ENCODE results near the gene RANBP9.

Gene RANBP9

GRCh38 chr6:13577926-13578325, 133.7 kb downstream of the RANBP9 start:
- no peak overlapping the region for H3K4me3 ChIP-seq (ENCODE audit: low read length)
- no peak for DNase-seq (ENCODE audit: low read depth, low spot score)

GRCh38 chr6:13576017-13576416, 135.6 kb downstream of the RANBP9 start:
- no peak overlapping the region for H3K4me3 ChIP-seq (ENCODE audit: low read length)
- DNase-seq (ENCODE audit: low read depth, low spot score), result no peak

GRCh38 chr6:13575377-13575775, 136.3 kb downstream of the RANBP9 start:
- no peak for DNase-seq (ENCODE audit: low read depth, low spot score)
- peak overlapping the region; percentile 83 for H3K4me3 ChIP-seq (ENCODE audit: low read length)

GRCh38 chr6:13574571-13575376, 136.9 kb downstream of the RANBP9 start, which contains the start of gene SIRT5:
SIRT5 (plus strand) TSS chr6:13574601; CDS start chr6:13584111, 9,510 bp downstream.
- peak within 1 kb of the TSS; percentile 83 for H3K4me3 ChIP-seq (ENCODE audit: low read length)
- DNase-seq (ENCODE audit: low read depth, low spot score), result peak; percentile 82

GRCh38 chr6:13574149-13574570, 137.5 kb downstream of the RANBP9 start:
- DNase-seq (ENCODE audit: low read depth, low spot score), result peak; percentile 93
- H3K4me3 ChIP-seq (ENCODE audit: low read length), result peak overlapping the region; percentile 83

GRCh38 chr6:13573669-13574110, 137.9 kb downstream of the RANBP9 start:
- peak overlapping the region; percentile 83 for H3K4me3 ChIP-seq (ENCODE audit: low read length)
- no peak for DNase-seq (ENCODE audit: low read depth, low spot score)

GRCh38 chr6:13572951-13573654, 138.5 kb downstream of the RANBP9 start:
- no peak for DNase-seq (ENCODE audit: low read depth, low spot score)
- H3K4me3 ChIP-seq (ENCODE audit: low read length), result peak overlapping the region; percentile 83

- no peak overlapping the region for H3K4me3 ChIP-seq (ENCODE audit: low read length)
- DNase-seq (ENCODE audit: low read depth, low spot score), result no peak
Observed at GRCh38 chr6:13572240-13572639, 139.4 kb downstream of the RANBP9 start.

All from Jurkat, Clone E6-1 (cell line).